GM21447 (cell line): Measurements from ENCODE around the gene MSN.

ENCODE experiments used
- ATAC-seq: cut with Tn5 transposase; IDR thresholded peaks from one replicate; pipeline ENCODE4 v1.9.1; 2021; ENCODE audit not compliant: unreplicated experiment

The MSN gene

GRCh38 chrX:65783746-65784145 is 116.3 kb downstream of the MSN start:
- no peak for ATAC-seq
